HepG2 (cell line): Measurements from ENCODE around the gene SLC16A3. TPM values are rescaled to one million over a fixed set of nuclear protein-coding genes. Genes with fewer than 3 reads are reported as not detected.
A peak's percentile ranks its signal among the peaks of the same experiment; 100 is the strongest.

Experiments used
- ATF7 ChIP-seq, 2 experiments: fragments of 450-650 bp in 1 of 2; sonication (generic) in 1 of 2; formaldehyde crosslinking in 1 of 2; IDR thresholded peaks; 2 replicates each; pipeline versions ENCODE4 v1.4.0 to v1.6.1; 2016 to 2020; ENCODE audit warnings: antibody characterized with exemption in 1 of 2, mild to moderate bottlenecking in 1 of 2, missing genetic modification reagents in 1 of 2
- EHMT2 ChIP-seq: fragments of 200-600 bp; sonication (generic); IDR thresholded peaks from 2 replicates; pipeline ENCODE4 v1.7.0; 2017; ENCODE audit warnings: antibody characterized with exemption, low read depth, low read length, borderline replicate concordance
- HIVEP1 ChIP-seq: sonication (generic); formaldehyde crosslinking; IDR thresholded peaks from 2 replicates; pipeline ENCODE4 v1.4.0; 2020; ENCODE audit warnings: mild to moderate bottlenecking, missing genetic modification reagents
- MIER2 ChIP-seq: IDR thresholded peaks from 2 replicates; pipeline ENCODE4 v1.6.1; 2016; ENCODE audit warnings: missing biosample characterization, missing genetic modification reagents
- POLR2A ChIP-seq, 2 experiments: IDR thresholded peaks; 2 replicates each; pipeline ENCODE4 v1.6.1; 2011; ENCODE audit warnings: low read depth in 2 of 2, low read length in 2 of 2, mild to moderate bottlenecking in 1 of 2, moderate library complexity in 1 of 2; ENCODE audit not compliant: insufficient read depth in 1 of 2
- PPARG ChIP-seq: conservative IDR thresholded peaks from 2 replicates; pipeline ENCODE4 v1.6.1; 2016; ENCODE audit warnings: missing biosample characterization, missing genetic modification reagents
- RELA ChIP-seq: sonication (generic); formaldehyde crosslinking; IDR thresholded peaks from 2 replicates; pipeline ENCODE4 v1.4.0; 2020; ENCODE audit warnings: missing genetic modification reagents
- RFXAP ChIP-seq: sonication (generic); formaldehyde crosslinking; IDR thresholded peaks from 2 replicates; pipeline ENCODE4 v1.4.0; 2020; ENCODE audit warnings: missing genetic modification reagents, borderline replicate concordance
- SP4 ChIP-seq: sonication (generic); formaldehyde crosslinking; IDR thresholded peaks from 2 replicates; pipeline ENCODE4 v1.8.1; 2023; ENCODE audit warnings: mild to moderate bottlenecking, missing genetic modification reagents
- SYNCRIP ChIP-seq: fragments of 200-400 bp; formaldehyde crosslinking; IDR thresholded peaks from 2 replicates; pipeline ENCODE4 v1.6.1; 2018; ENCODE audit warnings: mild to moderate bottlenecking, low read depth, low read length; ENCODE audit not compliant: insufficient read depth
- TCF7L2 ChIP-seq: IDR thresholded peaks from 2 replicates; pipeline ENCODE4 v1.6.1; 2011; ENCODE audit warnings: mild to moderate bottlenecking, low read depth, low read length, moderate library complexity
- ZBTB7B ChIP-seq: sonication (generic); formaldehyde crosslinking; IDR thresholded peaks from 2 replicates; pipeline ENCODE4 v1.4.0; 2020; ENCODE audit warnings: missing genetic modification reagents
- ZFY ChIP-seq: sonication (generic); formaldehyde crosslinking; IDR thresholded peaks from 2 replicates; pipeline ENCODE4 v1.4.0; 2020; ENCODE audit warnings: missing genetic modification reagents
- ZNF138 ChIP-seq: sonication (generic); formaldehyde crosslinking; IDR thresholded peaks from 2 replicates; pipeline ENCODE4 v1.5.0; 2020; ENCODE audit warnings: mild to moderate bottlenecking, low read depth, missing genetic modification reagents
- ZNF431 ChIP-seq: sonication (generic); formaldehyde crosslinking; IDR thresholded peaks from 2 replicates; pipeline ENCODE4 v1.9.0; 2022; ENCODE audit warnings: missing genetic modification reagents, low read depth, mild to moderate bottlenecking, borderline replicate concordance
- ZNF562 ChIP-seq: sonication (generic); formaldehyde crosslinking; IDR thresholded peaks from 2 replicates; pipeline ENCODE4 v1.8.0; 2022; ENCODE audit warnings: missing genetic modification reagents, borderline replicate concordance
- ZNF563 ChIP-seq: sonication (generic); formaldehyde crosslinking; IDR thresholded peaks from 2 replicates; pipeline ENCODE4 v1.8.0; 2022; ENCODE audit warnings: mild to moderate bottlenecking, moderate library complexity, missing genetic modification reagents
- polyA plus RNA-seq, 8 experiments: library from polyadenylated mRNA; depleted of rRNA in 3 of 8; stranded (reverse) in 7 of 8; unstranded in 1 of 8; fragments of >200 nt; fragmentation: Illumina TruSeq in 4 of 8; extraction: Trizol in 4 of 8; gene quantifications; 2 replicates each; pipeline versions ENCODE4 v1.2.1 to v1.2.3, GENCODE V29; 2011 to 2016; ENCODE audit warnings: low read depth in 4 of 8, missing spikeins in 1 of 8, mixed read lengths in 1 of 8; ENCODE audit not compliant: insufficient read depth in 1 of 8
- total RNA-seq, 5 experiments: library from RNA; depleted of rRNA; stranded (reverse); fragments of >200 nt; fragmentation: Illumina TruSeq; extraction: Trizol; gene quantifications; 2 replicates each; pipeline ENCODE4 v1.2.3, GENCODE V29; 2016; ENCODE audit warnings: low read depth in 1 of 5
- TF ChIP-seq, protein P1 (sequence below): sonication (generic); formaldehyde crosslinking; IDR thresholded peaks from one replicate; pipeline ENCODE4 v1.5.1; 2020; ENCODE audit warnings: mild to moderate bottlenecking, missing genetic modification reagents; ENCODE audit errors: not compliant biosample characterization
- TF ChIP-seq, protein P2 (sequence below): sonication (generic); formaldehyde crosslinking; IDR thresholded peaks from 2 replicates; pipeline ENCODE4 v1.4.0; 2020; ENCODE audit warnings: mild to moderate bottlenecking, missing genetic modification reagents
- TF ChIP-seq, protein P3 (sequence below): IDR thresholded peaks from 2 replicates; pipeline ENCODE4 v1.6.1; 2016; ENCODE audit warnings: mild to moderate bottlenecking

SLC16A3 gene
- total and polyA plus RNA-seq, 2 of the 13 experiments (the other 11 are each of a cell fraction or from before 2014, with no cell fraction given) = 242 to 349 TPM

DNA sequence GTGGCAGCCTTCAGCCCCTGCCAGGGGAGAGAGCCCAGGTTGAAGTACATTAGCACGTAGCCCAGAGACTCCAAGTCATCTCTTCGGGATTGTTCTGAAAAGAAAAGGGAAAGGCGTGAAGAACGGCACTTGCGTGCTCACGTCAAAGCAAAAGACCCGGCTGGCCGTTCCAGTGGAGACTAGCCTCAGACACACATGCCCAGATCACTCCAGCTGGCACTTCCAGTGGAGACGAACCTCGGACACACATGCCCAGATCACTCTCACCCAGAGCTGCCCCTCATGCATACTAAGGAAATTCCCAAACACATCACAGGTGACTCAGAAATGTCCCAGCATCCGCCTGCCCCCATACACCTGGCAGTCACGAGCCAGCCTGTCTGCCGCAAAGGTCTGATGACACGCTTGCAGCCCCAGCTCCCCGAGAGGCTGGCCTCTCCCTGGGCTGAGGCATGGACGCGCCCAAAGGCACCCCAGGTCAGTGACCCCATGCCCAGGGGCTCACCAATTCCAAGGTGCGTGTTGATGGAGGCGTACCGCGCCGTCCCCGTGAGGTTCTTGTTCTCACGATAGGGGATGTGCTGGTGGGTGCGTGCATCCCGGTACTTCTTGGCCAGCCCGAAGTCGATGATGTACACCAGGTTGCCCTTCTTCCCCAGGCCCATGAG lies 23.8 kb downstream of the SLC16A3 start (continued):
- TF ChIP-seq, protein P1, sequence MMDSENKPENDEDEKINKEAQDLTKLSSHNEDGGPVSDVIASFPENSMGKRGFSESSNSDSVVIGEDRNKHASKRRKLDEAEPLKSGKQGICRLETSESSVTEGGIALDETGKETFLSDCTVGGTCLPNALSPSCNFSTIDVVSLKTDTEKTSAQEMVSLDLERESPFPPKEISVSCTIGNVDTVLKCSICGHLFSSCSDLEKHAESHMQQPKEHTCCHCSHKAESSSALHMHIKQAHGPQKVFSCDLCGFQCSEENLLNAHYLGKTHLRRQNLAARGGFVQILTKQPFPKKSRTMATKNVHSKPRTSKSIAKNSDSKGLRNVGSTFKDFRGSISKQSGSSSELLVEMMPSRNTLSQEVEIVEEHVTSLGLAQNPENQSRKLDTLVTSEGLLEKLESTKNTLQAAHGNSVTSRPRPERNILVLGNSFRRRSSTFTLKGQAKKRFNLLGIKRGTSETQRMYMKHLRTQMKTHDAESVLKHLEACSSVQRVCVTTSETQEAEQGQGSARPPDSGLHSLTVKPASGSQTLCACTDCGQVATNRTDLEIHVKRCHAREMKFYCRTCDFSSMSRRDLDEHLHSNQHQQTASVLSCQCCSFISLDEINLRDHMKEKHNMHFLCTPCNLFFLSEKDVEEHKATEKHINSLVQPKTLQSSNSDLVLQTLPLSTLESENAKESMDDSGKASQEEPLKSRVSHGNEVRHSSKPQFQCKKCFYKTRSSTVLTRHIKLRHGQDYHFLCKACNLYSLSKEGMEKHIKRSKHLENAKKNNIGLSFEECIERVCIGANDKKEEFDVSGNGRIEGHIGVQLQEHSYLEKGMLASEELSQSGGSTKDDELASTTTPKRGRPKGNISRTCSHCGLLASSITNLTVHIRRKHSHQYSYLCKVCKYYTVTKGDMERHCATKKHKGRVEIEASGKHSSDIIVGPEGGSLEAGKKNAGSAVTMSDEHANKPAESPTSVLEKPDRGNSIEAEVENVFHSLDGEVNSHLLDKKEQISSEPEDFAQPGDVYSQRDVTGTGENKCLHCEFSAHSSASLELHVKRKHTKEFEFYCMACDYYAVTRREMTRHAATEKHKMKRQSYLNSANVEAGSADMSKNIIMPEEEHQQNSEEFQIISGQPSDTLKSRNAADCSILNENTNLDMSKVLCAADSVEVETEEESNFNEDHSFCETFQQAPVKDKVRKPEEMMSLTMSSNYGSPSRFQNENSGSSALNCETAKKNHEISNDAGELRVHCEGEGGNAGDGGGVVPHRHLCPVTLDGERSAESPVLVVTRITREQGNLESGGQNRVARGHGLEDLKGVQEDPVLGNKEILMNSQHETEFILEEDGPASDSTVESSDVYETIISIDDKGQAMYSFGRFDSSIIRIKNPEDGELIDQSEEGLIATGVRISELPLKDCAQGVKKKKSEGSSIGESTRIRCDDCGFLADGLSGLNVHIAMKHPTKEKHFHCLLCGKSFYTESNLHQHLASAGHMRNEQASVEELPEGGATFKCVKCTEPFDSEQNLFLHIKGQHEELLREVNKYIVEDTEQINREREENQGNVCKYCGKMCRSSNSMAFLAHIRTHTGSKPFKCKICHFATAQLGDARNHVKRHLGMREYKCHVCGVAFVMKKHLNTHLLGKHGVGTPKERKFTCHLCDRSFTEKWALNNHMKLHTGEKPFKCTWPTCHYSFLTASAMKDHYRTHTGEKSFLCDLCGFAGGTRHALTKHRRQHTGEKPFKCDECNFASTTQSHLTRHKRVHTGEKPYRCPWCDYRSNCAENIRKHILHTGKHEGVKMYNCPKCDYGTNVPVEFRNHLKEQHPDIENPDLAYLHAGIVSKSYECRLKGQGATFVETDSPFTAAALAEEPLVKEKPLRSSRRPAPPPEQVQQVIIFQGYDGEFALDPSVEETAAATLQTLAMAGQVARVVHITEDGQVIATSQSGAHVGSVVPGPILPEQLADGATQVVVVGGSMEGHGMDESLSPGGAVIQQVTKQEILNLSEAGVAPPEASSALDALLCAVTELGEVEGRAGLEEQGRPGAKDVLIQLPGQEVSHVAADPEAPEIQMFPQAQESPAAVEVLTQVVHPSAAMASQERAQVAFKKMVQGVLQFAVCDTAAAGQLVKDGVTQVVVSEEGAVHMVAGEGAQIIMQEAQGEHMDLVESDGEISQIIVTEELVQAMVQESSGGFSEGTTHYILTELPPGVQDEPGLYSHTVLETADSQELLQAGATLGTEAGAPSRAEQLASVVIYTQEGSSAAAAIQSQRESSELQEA (CRISPR knock-in tag) = no peak
- no peak for TF ChIP-seq POLR2A (IDR thresholded peaks at IDR 0.05; ENCODE audit: insufficient read depth in 1 of 2, low read depth in 2 of 2, low read length in 2 of 2)
- TF ChIP-seq ZNF563 (CRISPR knock-in tag) = no peak
- no peak for TF ChIP-seq ATF7 (IDR thresholded peaks at IDR 0.05)
- no peak for TF ChIP-seq ATF7 (CRISPR knock-in tag; IDR thresholded peaks at IDR 0.05)
- TF ChIP-seq ZFY (CRISPR knock-in tag) = no peak
- no peak for TF ChIP-seq SP4 (CRISPR knock-in tag)
- TF ChIP-seq RELA (CRISPR knock-in tag) = no peak
- TF ChIP-seq EHMT2 = no peak
- no peak for TF ChIP-seq MIER2 (CRISPR knock-in tag)
- TF ChIP-seq, protein P2, sequence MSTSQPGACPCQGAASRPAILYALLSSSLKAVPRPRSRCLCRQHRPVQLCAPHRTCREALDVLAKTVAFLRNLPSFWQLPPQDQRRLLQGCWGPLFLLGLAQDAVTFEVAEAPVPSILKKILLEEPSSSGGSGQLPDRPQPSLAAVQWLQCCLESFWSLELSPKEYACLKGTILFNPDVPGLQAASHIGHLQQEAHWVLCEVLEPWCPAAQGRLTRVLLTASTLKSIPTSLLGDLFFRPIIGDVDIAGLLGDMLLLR (CRISPR knock-in tag) = 0 out of 2 replicates have a peak, but pooled peaks have one; percentile 21
- no peak for TF ChIP-seq PPARG
- no peak for TF ChIP-seq ZNF562
- no peak for TF ChIP-seq ZBTB7B (CRISPR knock-in tag)
- TF ChIP-seq TCF7L2 = no peak
- no peak for TF ChIP-seq ZNF138
- TF ChIP-seq SYNCRIP = no peak
- no peak for TF ChIP-seq RFXAP (CRISPR knock-in tag)
- no peak for TF ChIP-seq ZNF431 (CRISPR knock-in tag)
- TF ChIP-seq, protein P3, sequence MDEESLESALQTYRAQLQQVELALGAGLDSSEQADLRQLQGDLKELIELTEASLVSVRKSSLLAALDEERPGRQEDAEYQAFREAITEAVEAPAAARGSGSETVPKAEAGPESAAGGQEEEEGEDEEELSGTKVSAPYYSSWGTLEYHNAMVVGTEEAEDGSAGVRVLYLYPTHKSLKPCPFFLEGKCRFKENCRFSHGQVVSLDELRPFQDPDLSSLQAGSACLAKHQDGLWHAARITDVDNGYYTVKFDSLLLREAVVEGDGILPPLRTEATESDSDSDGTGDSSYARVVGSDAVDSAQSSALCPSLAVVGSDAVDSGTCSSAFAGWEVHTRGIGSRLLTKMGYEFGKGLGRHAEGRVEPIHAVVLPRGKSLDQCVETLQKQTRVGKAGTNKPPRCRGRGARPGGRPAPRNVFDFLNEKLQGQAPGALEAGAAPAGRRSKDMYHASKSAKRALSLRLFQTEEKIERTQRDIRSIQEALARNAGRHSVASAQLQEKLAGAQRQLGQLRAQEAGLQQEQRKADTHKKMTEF (CRISPR knock-in tag) = no peak
- no peak for TF ChIP-seq HIVEP1 (CRISPR knock-in tag)
